ENCODE data around the gene FDX1. TPM values are rescaled to one million over a fixed set of nuclear protein-coding genes. Genes with fewer than 3 reads are reported as not detected.
A peak's percentile ranks its signal among the peaks of the same experiment; 100 is the strongest.

FDX1 gene
- total RNA-seq, 4 donors from 2014 or later = 10.7 to 20.9 (median 11.9) TPM

GRCh38 chr11:110470716-110471115 lies 41.0 kb downstream of the FDX1 start:
- TF ChIP-seq CTCF (IDR thresholded peaks at IDR 0.05) = no peak
- ATAC-seq (ENCODE audit: low FRiP score) = no peak
- no peak for DNase-seq (ENCODE audit: low spot score)

- ATAC-seq (ENCODE audit: low FRiP score) = no peak
- no peak for DNase-seq (ENCODE audit: low spot score)
- no peak for TF ChIP-seq CTCF (IDR thresholded peaks at IDR 0.05)
These were observed 41.6 kb downstream of the FDX1 start for GRCh38 chr11:110471371-110471770.

- no peak for TF ChIP-seq CTCF (IDR thresholded peaks at IDR 0.05)
- peak; percentile 23 for ATAC-seq (ENCODE audit: low FRiP score)
- DNase-seq (ENCODE audit: low spot score) = no peak
These were observed 43.1 kb downstream of the FDX1 start for GRCh38 chr11:110472858-110473257.

GRCh38 chr11:110473706-110474105 lies 44.0 kb downstream of the FDX1 start:
- no peak for TF ChIP-seq CTCF (IDR thresholded peaks at IDR 0.05)
- DNase-seq (ENCODE audit: low spot score) (no peak), ATAC-seq (ENCODE audit: low FRiP score) (peak; percentile 61)

- ATAC-seq (ENCODE audit: low FRiP score) (no peak), DNase-seq (ENCODE audit: low spot score) (no peak)
- TF ChIP-seq CTCF (IDR thresholded peaks at IDR 0.05) = no peak
These were observed 44.8 kb downstream of the FDX1 start for GRCh38 chr11:110474578-110474977.

- no peak for ATAC-seq (ENCODE audit: low FRiP score)
These were observed 45.9 kb downstream of the FDX1 start for GRCh38 chr11:110475671-110476070.

More at GRCh38 chr11:110475671-110476070, 45.9 kb downstream of the FDX1 start:
- no peak for TF ChIP-seq CTCF (IDR thresholded peaks at IDR 0.05)
- DNase-seq (ENCODE audit: low spot score) = no peak

Measured in omental fat pad (tissue), 4 donors.